ENCODE measurements around the gene DYNC2I2. TPM values are rescaled to one million over a fixed set of nuclear protein-coding genes. Genes with fewer than 3 reads are reported as not detected.

Gene DYNC2I2
- total and polyA plus RNA-seq, 4 experiments from 2014 or later: 1.7 to 4.6 (median 3.3) TPM

DNA sequence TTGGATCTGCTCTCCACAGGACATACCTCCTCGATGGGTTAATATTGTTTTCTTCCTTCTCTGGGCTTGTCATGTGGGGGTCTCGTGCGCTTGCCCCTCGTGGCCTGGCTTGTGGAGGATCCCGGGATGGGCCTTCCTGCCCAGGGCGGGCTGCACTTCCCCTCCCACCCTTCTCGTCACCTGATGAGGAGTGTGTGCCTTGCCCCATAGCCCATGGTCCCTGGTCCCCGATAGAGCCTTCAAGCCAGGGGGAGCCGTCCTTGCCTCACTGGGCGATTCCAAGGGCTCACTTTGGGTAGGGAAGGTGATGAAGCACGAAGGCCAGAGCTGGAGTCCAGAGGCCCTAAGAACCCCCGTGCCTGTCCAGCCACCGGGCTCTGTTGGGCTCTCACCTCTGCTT is 28.7 kb downstream of the DYNC2I2 start:
- peaks cover 48 to 73% of the 10 kb centered on the region in 2 donors for H3K36me3 Mint-ChIP-seq
- no peaks in the 10 kb centered on the region for H3K27me3 Mint-ChIP-seq
- intact Hi-C loops (cut with micrococcal nuclease): no loop called here
- peaks cover 0 to 2% (median 0%) of the 10 kb centered on the region in 8 donors for H3K9me3 Mint-ChIP-seq
- Histone ChIP-seq H3K9me3 (ENCODE audit: control insufficient read depth in 1 of 2, low read length in 2 of 2) (no peaks in the 10 kb centered on the region), H3K4me3 (ENCODE audit: low read length in 2 of 2) (no peak overlapping the region), H3K27ac (ENCODE audit: low read depth, low read length) (no peak overlapping the region), H3K4me1 (ENCODE audit: insufficient read depth, low read length) (no peaks in the 10 kb centered on the region), H3K27me3 (ENCODE audit: insufficient read depth, low read length) (no peaks in the 10 kb centered on the region), H3K36me3 (ENCODE audit: insufficient read depth, low read length) (peaks cover 83% of the 10 kb centered on the region)
- DNase-seq: no peak
- ChIA-PET POLR2A (ENCODE audit: partially characterized antibody) (interaction anchor here (0.8 kb wide), 1 partner anchor 76 kb away, joined by 3 read pairs; the partner anchor contains the start of gene SPTAN1), CTCF (ENCODE audit: partially characterized antibody) (no interaction called here)
- no peak overlapping the region for H3K4me3 Mint-ChIP-seq
- H3K27ac Mint-ChIP-seq: no peak overlapping the region
- H3K4me1 Mint-ChIP-seq: no peaks in the 10 kb centered on the region

DNA sequence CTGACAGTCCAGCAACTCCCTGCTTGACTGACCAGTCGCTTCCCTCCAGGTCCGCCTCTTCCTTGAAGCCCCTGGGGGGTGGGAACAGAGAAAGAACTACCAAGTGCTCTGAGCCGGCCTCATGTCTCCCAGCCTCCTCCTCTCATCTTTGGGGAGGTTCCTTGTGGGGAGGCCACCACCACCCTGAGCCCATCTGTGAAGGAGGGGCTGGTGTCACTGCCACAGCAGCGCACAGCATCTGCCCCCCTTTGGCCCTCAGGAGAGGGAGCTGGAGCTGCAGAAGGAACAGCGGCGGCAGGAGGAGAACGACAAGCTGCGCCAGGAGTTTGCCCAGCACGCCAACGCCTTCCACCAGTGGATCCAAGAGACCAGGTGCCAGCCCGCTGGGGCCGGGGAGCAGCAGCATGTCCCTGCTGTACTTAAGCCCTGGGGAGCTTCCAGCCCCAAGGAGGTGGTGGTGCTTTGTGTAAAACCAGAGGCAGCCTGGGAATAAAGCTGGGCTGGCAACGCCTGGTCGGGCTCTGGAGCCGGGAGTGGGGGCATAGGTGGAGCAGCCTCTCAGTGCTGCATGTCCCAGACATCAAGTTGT is 29.4 kb downstream of the DYNC2I2 start:
- Histone ChIP-seq H3K27ac (ENCODE audit: low read depth, low read length) (no peak overlapping the region), H3K36me3 (ENCODE audit: insufficient read depth, low read length) (peaks cover 76% of the 10 kb centered on the region), H3K4me1 (ENCODE audit: insufficient read depth, low read length) (no peaks in the 10 kb centered on the region), H3K27me3 (ENCODE audit: insufficient read depth, low read length) (no peaks in the 10 kb centered on the region), H3K9me3 (ENCODE audit: control insufficient read depth in 1 of 2, low read length in 2 of 2) (no peaks in the 10 kb centered on the region), H3K4me3 (ENCODE audit: low read length in 2 of 2) (no peak overlapping the region)
- DNase-seq: no peak
- no peaks in the 10 kb centered on the region for H3K4me1 Mint-ChIP-seq
- no peak overlapping the region for H3K27ac Mint-ChIP-seq
- no peaks in the 10 kb centered on the region for H3K27me3 Mint-ChIP-seq
- POLR2A ChIA-PET (ENCODE audit: partially characterized antibody): no interaction called here
- CTCF ChIA-PET (ENCODE audit: partially characterized antibody): no interaction called here
- H3K36me3 Mint-ChIP-seq: peaks cover 44 to 66% of the 10 kb centered on the region in 2 donors
- H3K9me3 Mint-ChIP-seq: no peaks in the 10 kb centered on the region
- no peak overlapping the region for H3K4me3 Mint-ChIP-seq
- intact Hi-C loops (cut with micrococcal nuclease): no loop called here

DNA sequence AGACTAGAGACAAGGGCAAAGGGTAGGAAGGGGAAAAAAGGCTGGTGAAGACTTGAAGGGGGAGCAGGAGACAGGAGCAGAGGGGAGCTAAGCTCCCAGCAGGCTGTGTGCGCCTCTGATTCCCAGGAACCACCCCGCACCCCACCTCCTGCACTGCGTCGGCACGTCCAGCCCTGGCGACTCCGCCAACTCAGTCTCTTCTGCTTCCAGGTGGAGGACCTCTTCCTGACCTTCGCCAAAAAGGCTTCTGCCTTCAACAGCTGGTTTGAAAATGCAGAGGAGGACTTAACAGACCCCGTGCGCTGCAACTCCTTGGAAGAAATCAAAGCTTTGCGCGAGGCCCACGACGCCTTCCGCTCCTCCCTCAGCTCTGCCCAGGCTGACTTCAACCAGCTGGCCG is 30.5 kb downstream of the DYNC2I2 start:
- no peaks in the 10 kb centered on the region for H3K4me1 ChIP-seq (ENCODE audit: insufficient read depth, low read length)
- no peaks in the 10 kb centered on the region for H3K27me3 ChIP-seq (ENCODE audit: insufficient read depth, low read length)
- H3K9me3 ChIP-seq (ENCODE audit: control insufficient read depth in 1 of 2, low read length in 2 of 2): no peaks in the 10 kb centered on the region
- H3K36me3 Mint-ChIP-seq: peaks cover 47 to 66% of the 10 kb centered on the region in 2 donors
- H3K27ac Mint-ChIP-seq: peak overlapping the region in 1 of 7 donors; percentile 31
- H3K27ac ChIP-seq (ENCODE audit: low read depth, low read length): no peak overlapping the region
- intact Hi-C loops (cut with micrococcal nuclease): no loop called here
- ChIA-PET POLR2A (ENCODE audit: partially characterized antibody) (interaction anchor here (1.1 kb wide), 1 partner anchor 73 kb away, joined by 3 read pairs; no protein-coding TSS in a partner anchor), CTCF (ENCODE audit: partially characterized antibody) (no interaction called here)
- H3K27me3 Mint-ChIP-seq: no peaks in the 10 kb centered on the region
- H3K9me3 Mint-ChIP-seq: no peaks in the 10 kb centered on the region
- peak overlapping the region in 1 of 8 donors; percentile 17 for H3K4me3 Mint-ChIP-seq
- no peak for DNase-seq
- H3K36me3 ChIP-seq (ENCODE audit: insufficient read depth, low read length): peaks cover 76% of the 10 kb centered on the region
- H3K4me1 Mint-ChIP-seq: no peaks in the 10 kb centered on the region
- no peak overlapping the region for H3K4me3 ChIP-seq (ENCODE audit: low read length in 2 of 2)

DNA sequence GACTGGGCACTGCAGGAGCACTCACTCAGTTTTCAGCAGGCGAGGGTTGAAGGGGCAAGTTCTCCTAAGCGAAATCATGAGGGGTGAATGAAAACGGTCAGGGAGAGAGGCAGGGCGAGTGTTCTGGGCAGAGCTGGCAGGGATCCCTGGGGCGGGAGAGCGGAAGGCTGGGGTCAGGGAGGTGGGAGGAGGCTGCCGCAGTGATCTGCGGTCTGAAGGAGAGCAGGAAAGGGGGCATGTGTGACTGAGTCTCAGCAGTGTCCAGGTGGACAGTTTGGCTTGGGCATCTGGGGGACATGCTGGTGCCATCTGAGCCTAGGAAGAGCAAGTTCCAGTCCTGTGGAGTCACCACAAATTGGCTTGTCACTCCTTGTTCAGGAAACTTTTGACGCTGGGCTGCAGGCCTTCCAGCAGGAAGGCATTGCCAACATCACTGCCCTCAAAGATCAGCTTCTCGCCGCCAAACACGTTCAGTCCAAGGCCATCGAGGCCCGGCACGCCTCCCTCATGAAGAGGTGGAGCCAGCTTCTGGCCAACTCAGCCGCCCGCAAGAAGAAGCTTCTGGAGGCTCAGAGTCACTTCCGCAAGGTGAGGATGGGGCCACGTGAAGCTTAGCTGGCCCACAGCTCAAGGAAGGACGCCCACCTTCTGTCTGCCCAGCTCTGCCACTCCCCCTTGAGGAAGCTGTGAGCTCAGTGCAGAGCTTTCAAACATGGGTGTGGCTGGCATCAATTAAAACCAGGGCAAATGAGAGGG is 31.1 kb downstream of the DYNC2I2 start:
- Histone ChIP-seq H3K27ac (ENCODE audit: low read depth, low read length) (no peak overlapping the region), H3K9me3 (ENCODE audit: control insufficient read depth in 1 of 2, low read length in 2 of 2) (no peaks in the 10 kb centered on the region), H3K4me3 (ENCODE audit: low read length in 2 of 2) (no peak overlapping the region), H3K27me3 (ENCODE audit: insufficient read depth, low read length) (no peaks in the 10 kb centered on the region), H3K4me1 (ENCODE audit: insufficient read depth, low read length) (no peaks in the 10 kb centered on the region), H3K36me3 (ENCODE audit: insufficient read depth, low read length) (peaks cover 83% of the 10 kb centered on the region)
- Mint-ChIP-seq H3K4me1 (no peaks in the 10 kb centered on the region), H3K4me3 (no peak overlapping the region), H3K9me3 (no peaks in the 10 kb centered on the region), H3K27me3 (no peaks in the 10 kb centered on the region), H3K27ac (no peak overlapping the region), H3K36me3 (peaks cover 53 to 72% of the 10 kb centered on the region in 2 donors)
- intact Hi-C loops (cut with micrococcal nuclease): no loop called here
- ChIA-PET CTCF (ENCODE audit: partially characterized antibody) (no interaction called here), POLR2A (ENCODE audit: partially characterized antibody) (interaction anchor here (1.1 to 1.3 kb wide), 3 partner anchors 10 to 73 kb away, joined by 3 read pairs; partner anchors contain the start of gene SET)
- no peak for DNase-seq

DNA sequence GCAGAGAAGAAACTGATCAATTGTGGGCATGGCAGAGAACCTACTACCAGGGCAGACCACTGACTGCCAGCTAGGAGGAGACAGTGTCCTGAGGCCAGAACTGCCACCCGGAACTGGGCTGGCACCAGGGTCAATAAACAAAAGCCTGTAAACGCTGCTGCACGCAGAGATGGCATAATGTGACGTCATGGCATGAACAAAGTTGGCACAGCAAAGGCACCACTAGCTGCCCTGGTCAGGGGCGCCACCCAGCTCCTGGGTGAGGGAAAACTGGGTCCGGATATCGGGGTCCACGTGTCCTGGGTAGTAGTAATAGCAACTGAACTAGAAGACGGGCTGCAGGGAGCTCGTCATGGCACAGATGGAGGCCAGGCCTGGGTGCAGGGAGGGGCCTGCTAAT is 32.1 kb downstream of the DYNC2I2 start:
- peaks cover 56 to 71% of the 10 kb centered on the region in 2 donors for H3K36me3 Mint-ChIP-seq
- CTCF ChIA-PET (ENCODE audit: partially characterized antibody): no interaction called here
- H3K4me1 Mint-ChIP-seq: no peaks in the 10 kb centered on the region
- no peak overlapping the region for H3K4me3 Mint-ChIP-seq
- no peak overlapping the region for H3K27ac ChIP-seq (ENCODE audit: low read depth, low read length)
- peaks cover 82% of the 10 kb centered on the region for H3K36me3 ChIP-seq (ENCODE audit: insufficient read depth, low read length)
- no peaks in the 10 kb centered on the region for H3K4me1 ChIP-seq (ENCODE audit: insufficient read depth, low read length)
- no peaks in the 10 kb centered on the region for H3K27me3 Mint-ChIP-seq
- no peaks in the 10 kb centered on the region for H3K9me3 ChIP-seq (ENCODE audit: control insufficient read depth in 1 of 2, low read length in 2 of 2)
- no peak overlapping the region for H3K4me3 ChIP-seq (ENCODE audit: low read length in 2 of 2)
- intact Hi-C loops (cut with micrococcal nuclease): no loop called here
- H3K27me3 ChIP-seq (ENCODE audit: insufficient read depth, low read length): no peaks in the 10 kb centered on the region
- H3K27ac Mint-ChIP-seq: peak overlapping the region in 1 of 7 donors; percentile 13
- POLR2A ChIA-PET (ENCODE audit: partially characterized antibody): interaction anchor here (0.9 to 1.3 kb wide), 3 partner anchors 10 to 65 kb away, joined by 3 read pairs; partner anchors contain the start of gene SET
- H3K9me3 Mint-ChIP-seq: no peaks in the 10 kb centered on the region
- DNase-seq: no peak

DNA sequence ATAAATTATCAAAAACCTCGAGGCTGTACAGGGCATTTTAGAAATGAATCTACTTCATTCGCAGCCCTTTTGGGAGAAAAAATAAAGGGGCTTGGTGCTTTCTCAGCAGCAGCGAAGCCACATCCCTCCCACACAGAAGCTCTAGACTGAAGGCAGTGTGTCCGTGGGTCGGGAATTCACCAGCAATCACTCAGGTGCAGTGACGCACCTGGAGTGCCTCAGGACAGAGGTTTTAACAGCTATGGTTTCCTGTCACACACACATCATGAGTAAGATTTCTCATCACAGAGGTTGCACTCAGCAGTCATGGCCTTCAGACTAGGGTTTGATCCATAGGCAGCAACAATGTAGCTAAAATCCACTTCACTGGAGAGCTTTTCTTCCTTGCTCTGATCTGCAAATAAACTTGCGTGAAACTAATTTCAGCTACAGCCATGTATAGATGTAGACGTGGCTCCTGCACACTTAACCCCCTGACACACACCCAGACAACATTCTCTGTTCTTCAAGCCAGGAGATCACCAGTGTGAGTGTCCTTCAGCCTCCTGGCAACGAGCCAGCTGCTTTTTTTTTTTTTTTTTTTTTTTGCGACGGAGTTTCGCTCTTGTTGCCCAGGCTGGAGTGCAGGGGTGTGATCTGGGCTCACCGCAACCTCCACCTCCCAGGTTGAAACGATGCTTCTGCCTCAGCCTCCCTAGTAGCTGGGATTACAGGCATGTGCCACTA is 34.8 kb downstream of the DYNC2I2 start:
- Mint-ChIP-seq H3K36me3 (peaks cover 62 to 76% of the 10 kb centered on the region in 2 donors), H3K9me3 (no peaks in the 10 kb centered on the region), H3K27ac (peak overlapping the region in 1 of 7 donors; percentile 48), H3K4me1 (no peaks in the 10 kb centered on the region), H3K27me3 (no peaks in the 10 kb centered on the region), H3K4me3 (no peak overlapping the region)
- CTCF ChIA-PET (ENCODE audit: partially characterized antibody): interaction anchor here (0.6 to 1.3 kb wide), 2 partner anchors 10 to 86 kb away, joined by 3 read pairs; no protein-coding TSS in a partner anchor
- Histone ChIP-seq H3K27ac (ENCODE audit: low read depth, low read length) (no peak overlapping the region), H3K36me3 (ENCODE audit: insufficient read depth, low read length) (peaks cover 78% of the 10 kb centered on the region), H3K9me3 (ENCODE audit: control insufficient read depth in 1 of 2, low read length in 2 of 2) (no peaks in the 10 kb centered on the region), H3K4me3 (ENCODE audit: low read length in 2 of 2) (no peak overlapping the region), H3K4me1 (ENCODE audit: insufficient read depth, low read length) (no peaks in the 10 kb centered on the region), H3K27me3 (ENCODE audit: insufficient read depth, low read length) (no peaks in the 10 kb centered on the region)
- DNase-seq: no peak
- POLR2A ChIA-PET (ENCODE audit: partially characterized antibody): interaction anchor here (1.1 kb wide), 1 partner anchor 29 kb away, joined by 3 read pairs; no protein-coding TSS in a partner anchor
- intact Hi-C loops (cut with micrococcal nuclease): no loop called here

DNA sequence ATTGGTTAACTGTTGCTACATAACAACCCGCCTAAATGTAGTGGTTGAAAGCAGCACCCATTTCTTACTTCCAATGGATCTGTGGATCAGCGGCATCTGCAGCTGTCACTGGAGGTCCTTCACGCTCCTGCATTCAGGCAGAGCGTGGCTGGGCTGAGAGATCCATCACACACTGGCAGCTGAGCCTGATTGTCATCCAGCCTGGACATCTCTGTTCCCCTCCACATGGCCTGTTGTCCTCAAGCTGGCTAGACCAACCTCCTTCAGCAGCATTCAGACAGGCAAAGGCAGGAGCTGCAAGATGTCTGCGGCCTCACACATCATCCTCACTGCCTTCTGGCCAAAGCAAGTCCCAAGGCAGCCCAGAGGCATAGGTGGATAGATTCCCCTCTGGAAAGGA is 36.9 kb downstream of the DYNC2I2 start:
- no peaks in the 10 kb centered on the region for H3K4me1 ChIP-seq (ENCODE audit: insufficient read depth, low read length)
- H3K36me3 Mint-ChIP-seq: peaks cover 50 to 70% of the 10 kb centered on the region in 2 donors
- H3K9me3 ChIP-seq (ENCODE audit: control insufficient read depth in 1 of 2, low read length in 2 of 2): no peaks in the 10 kb centered on the region
- H3K27me3 Mint-ChIP-seq: no peaks in the 10 kb centered on the region
- no peaks in the 10 kb centered on the region for H3K9me3 Mint-ChIP-seq
- no peaks in the 10 kb centered on the region for H3K27me3 ChIP-seq (ENCODE audit: insufficient read depth, low read length)
- CTCF ChIA-PET (ENCODE audit: partially characterized antibody): no interaction called here
- H3K36me3 ChIP-seq (ENCODE audit: insufficient read depth, low read length): peaks cover 74% of the 10 kb centered on the region
- no peak overlapping the region for H3K4me3 ChIP-seq (ENCODE audit: low read length in 2 of 2)
- no peak overlapping the region for H3K27ac ChIP-seq (ENCODE audit: low read depth, low read length)
- no peak overlapping the region for H3K4me3 Mint-ChIP-seq
- intact Hi-C loops (cut with micrococcal nuclease): no loop called here
- H3K27ac Mint-ChIP-seq: peak overlapping the region in 1 of 7 donors; percentile 35
- no peak for DNase-seq
- POLR2A ChIA-PET (ENCODE audit: partially characterized antibody): no interaction called here
- H3K4me1 Mint-ChIP-seq: no peaks in the 10 kb centered on the region

Measured in CD4-positive, alpha-beta memory T cell (primary cell).